GM21447 (cell line): Measurements from ENCODE around the gene P2RX1.
A peak's percentile ranks its signal among the peaks of the same experiment; 100 is the strongest.

ENCODE experiments used
- ATAC-seq: cut with Tn5 transposase; IDR thresholded peaks from one replicate; pipeline ENCODE4 v1.9.1; 2021; ENCODE audit not compliant: unreplicated experiment

The P2RX1 gene

DNA sequence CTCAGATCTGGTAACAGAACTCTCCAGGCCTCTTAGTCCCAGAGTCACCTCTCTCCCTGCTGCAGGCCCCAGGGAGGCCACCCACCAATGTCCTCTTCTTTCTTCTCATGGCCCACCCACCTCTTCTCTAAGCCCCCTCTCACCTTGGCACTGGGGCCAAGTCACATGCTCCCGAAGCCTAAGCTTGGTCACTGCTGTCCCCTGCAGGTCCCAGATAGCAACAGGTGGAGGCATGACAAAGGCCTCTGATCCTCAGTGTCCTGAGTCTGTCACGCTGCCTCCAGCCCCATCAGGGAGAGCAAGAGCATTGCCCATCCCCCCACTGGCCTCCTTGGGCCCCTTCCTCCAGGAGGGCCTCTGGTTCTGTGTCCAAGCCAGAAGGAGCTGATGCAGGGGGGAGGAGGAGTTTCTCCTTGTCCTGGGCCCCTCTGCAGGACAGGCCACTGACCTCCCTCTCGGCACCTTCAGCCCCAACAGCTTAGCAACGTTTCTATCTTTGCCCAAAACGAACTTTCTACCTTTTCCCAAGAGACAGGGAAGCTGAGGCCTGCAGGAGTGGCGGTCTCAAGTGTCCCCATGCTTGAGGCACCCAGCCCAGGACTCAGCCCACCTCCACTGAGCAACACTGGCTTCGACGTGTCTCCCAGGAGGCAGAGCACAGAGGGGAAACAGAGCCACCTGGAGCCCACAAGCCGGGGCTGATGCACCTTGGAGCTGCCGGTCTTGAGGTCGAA, 8.6 kb downstream of the P2RX1 start:
- ATAC-seq: no peak

DNA sequence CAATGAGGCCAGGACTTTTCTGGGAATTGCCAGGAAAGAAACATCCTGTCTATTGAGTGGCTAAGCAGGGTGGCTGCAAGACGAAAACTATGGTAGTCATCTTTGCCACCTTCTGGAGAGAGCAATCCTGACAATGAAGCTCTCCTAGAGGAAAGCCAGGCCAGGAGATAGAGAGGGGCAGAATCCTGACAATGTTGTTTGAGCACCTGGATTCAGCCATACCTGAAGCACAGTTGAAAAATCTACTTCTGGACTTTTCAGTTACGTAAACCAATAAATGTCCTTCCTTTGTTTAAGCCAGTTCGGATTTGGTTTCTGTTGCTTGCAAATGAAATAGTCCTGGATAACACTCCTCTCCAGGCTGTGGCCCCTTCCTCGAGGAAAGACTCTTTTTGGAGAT, 9.4 kb downstream of the P2RX1 start:
- no peak for ATAC-seq

DNA sequence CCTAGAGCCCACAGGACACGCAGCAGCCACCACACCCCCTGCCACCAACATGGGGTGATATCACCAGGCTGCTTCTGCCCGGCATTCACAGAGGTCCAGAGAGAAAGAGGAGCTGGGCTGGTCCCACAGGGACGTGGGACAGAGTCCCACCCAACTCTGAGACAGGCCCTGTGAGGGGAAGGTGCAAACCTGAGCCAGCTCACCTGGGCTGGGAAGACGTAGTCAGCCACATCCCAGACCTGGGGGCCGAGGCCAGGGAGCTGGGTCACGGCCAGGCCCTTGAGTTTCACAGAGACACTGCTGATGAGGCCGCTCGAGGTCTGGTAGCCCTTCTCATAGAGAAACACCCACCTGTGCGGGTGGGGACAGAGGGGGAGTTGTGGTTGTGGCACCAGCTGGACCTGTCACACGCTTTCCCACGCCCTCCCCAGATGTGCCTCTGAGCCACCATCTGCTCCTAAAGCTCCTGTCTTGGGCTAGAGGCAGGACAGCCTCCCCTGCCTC, 11.2 kb downstream of the P2RX1 start:
- ATAC-seq: no peak

- ATAC-seq: no peak
Measured at GRCh38 chr17:3904501-3904900, 11.8 kb downstream of the P2RX1 start.

- no peak for ATAC-seq
Measured at GRCh38 chr17:3903881-3904290, 12.4 kb downstream of the P2RX1 start.

DNA sequence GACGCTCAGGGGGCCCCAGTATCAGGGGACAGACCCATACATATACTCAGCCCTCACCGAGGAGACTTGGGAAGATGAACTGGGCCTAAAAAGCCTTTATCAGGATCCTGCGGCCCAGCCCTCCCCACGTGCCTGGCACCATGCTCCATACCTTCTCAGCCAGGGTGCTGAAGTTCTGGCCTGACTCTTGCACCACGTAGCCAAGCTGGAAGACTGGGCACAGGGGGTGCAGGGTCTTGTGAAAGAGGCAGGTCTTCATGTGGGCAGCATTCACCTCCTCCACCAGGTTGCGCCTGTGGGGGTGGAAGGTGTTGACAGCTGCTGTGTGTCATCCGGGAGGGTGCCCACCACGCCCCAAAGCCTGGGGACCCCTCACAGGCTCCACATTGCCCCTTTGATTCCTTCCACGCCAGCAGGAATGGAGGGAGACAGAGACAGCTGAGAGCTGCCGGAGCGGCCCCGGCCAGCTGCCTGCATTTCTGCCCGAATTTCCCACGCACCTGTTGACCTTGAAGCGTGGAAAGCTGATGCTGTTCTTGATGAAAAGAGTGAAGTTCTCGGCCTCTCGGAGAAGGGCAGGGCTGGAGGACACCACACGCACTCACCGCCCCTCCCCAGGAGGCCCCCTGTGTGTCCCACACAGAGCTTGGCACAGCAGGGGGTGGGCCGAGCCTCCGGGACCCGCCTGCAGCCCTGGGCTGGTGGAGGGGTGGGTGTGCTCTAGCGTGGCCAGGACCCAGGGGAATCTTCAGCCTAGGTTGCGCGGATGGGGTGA, 13.0 kb downstream of the P2RX1 start:
- ATAC-seq: no peak

GRCh38 chr17:3900646-3901045, 15.6 kb downstream of the P2RX1 start:
- ATAC-seq: no peak

DNA sequence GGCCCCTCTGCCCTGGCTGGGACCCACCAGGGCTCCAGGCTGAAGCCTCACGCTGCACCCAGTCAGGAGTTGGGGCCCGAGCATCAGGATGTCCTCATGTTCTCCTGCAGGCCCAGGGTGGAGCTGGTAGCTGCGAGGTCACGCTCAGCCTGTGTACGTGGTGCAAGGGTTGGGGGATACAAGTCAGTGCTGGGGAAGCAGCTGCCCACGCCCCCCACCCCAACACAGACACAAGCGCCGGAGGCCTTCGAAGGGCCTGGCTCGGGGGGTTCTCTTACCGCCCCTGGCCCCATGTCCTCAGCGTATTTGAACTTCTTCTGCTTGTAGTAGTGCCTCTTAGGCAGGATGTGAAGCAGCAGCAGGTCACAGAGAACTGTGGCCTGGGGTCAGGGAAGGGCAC, 18.5 kb downstream of the P2RX1 start:
- no peak for ATAC-seq

DNA sequence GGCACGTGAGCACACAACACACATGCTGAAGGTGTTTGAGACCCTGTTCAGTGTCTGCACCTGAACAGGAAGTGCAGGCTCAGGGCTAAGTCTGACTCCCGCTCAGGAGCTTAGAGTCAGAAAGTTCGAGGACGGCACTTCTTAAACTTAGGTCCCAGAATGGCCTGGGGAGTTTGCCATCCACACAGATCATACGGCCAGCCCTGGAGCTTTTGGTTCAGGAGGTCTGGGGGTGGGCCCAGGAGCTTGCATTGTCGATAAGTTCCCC, 19.4 kb downstream of the P2RX1 start:
- ATAC-seq: no peak

GRCh38 chr17:3896108-3896967, 19.9 kb downstream of the P2RX1 start:
- ATAC-seq: no peak

GRCh38 chr17:3895354-3895753, 20.9 kb downstream of the P2RX1 start:
- no peak for ATAC-seq

DNA sequence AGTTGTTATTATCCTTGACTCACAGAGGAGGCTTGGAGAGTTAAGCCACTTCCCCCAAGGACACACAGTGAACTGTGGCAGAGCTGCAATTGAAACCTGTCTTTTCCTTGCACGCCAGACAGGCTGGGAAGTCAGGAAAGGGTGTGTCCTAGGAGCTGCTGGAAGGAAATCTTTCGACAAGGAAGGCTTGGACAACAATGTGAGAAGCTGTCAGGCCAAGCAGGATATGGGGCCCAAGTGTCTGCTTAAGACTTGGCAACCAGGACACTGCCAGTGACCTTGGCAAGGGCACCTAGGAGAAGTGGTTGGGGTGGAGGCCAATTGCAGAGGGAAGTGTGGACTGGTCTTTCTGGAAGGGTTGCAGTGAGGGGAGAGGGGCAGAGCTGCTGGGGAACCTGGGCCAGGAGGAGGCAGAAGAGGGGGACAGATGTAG, 21.3 kb downstream of the P2RX1 start:
- no peak for ATAC-seq

- ATAC-seq: no peak
Measured at GRCh38 chr17:3894188-3894587, 22.1 kb downstream of the P2RX1 start.

DNA sequence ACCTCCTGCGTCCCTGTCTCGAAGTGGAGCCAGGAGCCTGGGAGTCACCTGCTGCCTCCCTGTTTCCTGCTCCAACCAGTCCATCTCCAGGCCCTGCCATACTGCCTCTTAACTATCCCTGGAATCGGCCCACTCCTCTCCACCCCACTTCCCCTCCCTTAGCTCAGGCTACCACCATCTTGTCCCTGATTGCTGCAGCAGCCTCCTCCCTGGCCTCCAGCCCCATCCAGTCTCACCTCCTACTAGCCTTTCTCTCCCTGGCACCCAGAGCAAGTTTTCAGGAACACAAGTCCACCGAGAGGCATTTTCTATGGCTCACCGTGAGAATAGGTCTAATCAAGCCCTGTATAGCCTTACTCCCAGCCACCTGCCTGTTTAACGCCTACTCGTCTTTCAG, 22.5 kb downstream of the P2RX1 start:
- no peak for ATAC-seq

DNA sequence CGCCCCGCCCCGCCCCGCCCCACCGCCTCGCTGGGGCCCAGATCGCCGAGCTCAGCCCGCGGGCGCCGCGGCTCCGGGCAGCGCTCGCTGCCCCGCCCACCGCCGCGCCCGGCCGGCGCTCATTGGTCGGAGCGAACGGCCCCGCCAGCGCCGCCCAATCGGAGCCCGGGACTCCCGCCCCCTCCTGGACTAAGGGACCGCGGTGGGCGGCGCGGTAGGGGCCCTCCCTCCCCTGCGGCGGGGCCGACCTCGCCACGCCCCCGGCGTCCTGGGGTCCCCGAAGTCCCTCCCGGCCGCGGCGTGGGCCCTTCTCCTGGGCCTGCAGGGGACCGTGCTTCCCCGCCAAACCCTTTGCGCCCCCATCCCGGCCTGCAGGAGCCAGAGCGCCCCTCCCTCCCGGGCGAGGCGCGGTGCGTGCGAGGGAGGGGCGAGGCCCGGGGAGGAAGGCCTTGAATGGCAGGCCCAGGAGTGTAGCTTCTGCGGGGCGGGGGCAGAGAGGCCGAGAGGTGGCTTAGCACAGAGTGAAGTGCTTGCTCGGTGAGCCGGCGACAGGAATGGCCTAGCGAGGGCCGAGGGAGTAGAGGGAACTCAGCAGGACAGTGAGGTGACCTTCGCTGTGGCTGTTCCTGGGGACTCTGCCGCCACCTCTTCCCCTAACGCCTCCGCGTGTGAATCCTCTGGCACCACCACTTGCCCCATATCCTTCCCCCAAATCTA, 23.1 kb downstream of the P2RX1 start, which contains the start of gene CAMKK1:
TSS of gene CAMKK1 (minus strand) at position 51 of the 717 bp plus-strand sequence. CDS start 7,366 bp downstream, outside the sequence.
- peak; percentile 74 for ATAC-seq

DNA sequence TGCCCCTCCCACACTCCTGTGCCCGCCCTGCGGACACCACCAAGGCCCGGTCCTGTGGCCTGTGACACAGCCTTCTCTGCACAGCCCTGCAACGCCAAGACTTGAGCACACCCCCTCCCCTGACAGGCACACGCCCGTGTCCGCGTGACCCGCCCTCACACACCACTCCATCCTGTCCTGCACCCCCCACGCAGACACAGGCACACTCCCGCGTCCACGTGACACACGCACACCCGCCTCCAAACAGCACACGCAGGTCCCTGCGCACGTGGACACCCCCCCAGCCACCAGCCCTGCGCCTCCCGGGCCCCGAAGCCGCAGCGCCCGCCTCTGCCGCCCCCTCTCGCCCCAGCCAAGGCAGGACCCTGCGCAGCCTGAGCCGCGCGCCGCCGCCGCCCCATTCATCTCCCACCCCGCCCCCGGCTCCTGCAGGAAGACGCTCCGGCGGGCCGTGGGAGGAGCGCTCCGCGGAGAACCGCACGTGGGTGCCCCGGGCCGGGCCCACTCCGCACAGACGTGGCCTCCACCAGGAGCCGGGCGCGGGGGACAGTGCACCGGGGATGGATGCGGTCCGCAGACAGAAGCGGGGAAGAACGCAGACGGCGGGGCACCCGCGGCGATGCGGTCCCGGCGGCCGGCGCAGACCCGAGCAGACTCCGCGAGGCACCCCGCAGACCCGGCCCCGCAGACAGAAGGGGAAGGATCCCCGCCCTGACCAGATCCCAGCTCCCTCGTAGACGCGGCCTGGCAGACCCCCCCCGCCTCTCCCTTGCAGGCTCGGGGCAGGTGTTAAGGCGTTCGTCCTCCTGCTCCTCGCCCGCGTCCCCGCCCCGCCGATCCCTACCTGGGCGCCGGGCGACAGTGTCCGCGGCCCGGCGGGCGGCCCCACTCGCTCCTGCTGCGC, 23.9 kb downstream of the P2RX1 start:
- peak; percentile 25 for ATAC-seq

GRCh38 chr17:3891626-3892094, 24.6 kb downstream of the P2RX1 start:
- no peak for ATAC-seq

DNA sequence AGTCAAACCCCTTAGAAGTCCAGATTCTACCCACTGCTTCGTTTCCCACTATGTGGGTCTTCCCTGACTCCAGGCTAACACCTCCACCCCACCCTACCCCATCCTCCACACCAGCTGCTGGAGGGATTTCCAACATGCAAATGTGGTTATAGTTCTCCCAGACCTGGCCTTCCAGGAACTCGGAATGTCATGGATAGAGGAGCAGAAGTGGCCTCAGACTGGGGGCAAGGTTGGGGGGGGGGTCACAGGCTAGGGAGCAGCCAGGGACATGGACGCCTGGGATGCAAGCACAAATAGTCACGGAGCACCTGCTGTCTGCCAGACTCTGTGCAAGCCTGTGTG, 25.4 kb downstream of the P2RX1 start:
- no peak for ATAC-seq

DNA sequence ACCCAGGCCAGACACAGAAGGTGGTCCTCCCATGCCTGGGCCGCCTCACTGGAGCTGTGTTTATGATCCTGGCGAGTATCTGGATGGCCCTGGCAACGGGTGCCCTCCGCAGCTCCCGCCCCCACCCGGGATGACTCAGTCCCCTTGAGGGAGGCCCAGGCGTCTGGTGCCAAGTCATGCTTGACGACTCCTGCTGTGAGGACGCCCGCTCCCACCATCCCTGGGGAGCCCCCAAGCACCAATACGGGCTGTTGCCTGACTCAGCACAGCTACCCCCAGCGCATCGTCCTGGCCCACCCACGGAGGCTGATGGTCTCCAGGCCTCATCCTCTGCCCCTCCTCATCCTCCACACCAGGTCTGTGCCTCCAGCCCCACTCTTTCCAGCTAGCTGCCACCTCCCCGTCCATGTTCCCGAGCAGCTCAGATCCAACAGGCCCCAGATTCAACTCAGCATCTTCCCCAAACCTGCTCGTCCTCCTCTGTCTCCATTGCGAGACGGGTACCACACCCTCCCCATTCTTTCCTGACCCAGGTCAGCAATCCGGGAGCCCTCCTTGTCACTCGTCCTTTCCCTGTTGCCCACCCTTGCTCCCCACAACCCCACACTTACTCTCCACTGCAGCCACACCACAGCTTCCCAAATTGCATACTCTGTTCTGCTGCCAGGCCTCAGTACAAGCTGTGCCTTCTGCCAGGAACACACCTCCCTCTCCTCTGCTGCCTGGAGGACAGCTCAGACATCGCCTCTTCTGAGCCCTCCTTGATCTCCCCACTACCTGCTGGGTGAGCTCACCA, 26.0 kb downstream of the P2RX1 start:
- ATAC-seq: no peak
